ENCODE results near the gene NPIPA1.
A peak's percentile ranks its signal among the peaks of the same experiment; 100 is the strongest.
"Not testable (repeated sequence)": the region's sequence is repeated elsewhere in the genome, so short reads cannot be mapped to it uniquely, and the experiment has no call there.

The NPIPA1 gene

GRCh38 chr16:14930246-14930645, 7.0 kb upstream of the NPIPA1 start:
- DNase-seq (ENCODE audit: low read depth) = not testable (repeated sequence)

- not testable (repeated sequence) for DNase-seq (ENCODE audit: low read depth)
Measured at GRCh38 chr16:14930971-14931370, 6.3 kb upstream of the NPIPA1 start.

- not testable (repeated sequence) for DNase-seq (ENCODE audit: low read depth)
Measured at GRCh38 chr16:14932581-14933375, 4.5 kb upstream of the NPIPA1 start.

GRCh38 chr16:14937994-14938393, 751 bp downstream of the NPIPA1 start:
- not testable (repeated sequence) for DNase-seq (ENCODE audit: low read depth)

- not testable (repeated sequence) for DNase-seq (ENCODE audit: low read depth)
Measured at GRCh38 chr16:14942686-14943085, 5.4 kb downstream of the NPIPA1 start.

- DNase-seq (ENCODE audit: low read depth) = no peak
Measured at GRCh38 chr16:14955546-14956231, 18.4 kb downstream of the NPIPA1 start.

- no peak for DNase-seq (ENCODE audit: low read depth)
Measured at GRCh38 chr16:14957576-14958322, 20.5 kb downstream of the NPIPA1 start.

GRCh38 chr16:14958323-14958600, 21.0 kb downstream of the NPIPA1 start:
- DNase-seq (ENCODE audit: low read depth) = no peak

GRCh38 chr16:14958970-14959369, 21.7 kb downstream of the NPIPA1 start:
- no peak for DNase-seq (ENCODE audit: low read depth)

GRCh38 chr16:14961405-14962186, 24.4 kb downstream of the NPIPA1 start:
- no peak for DNase-seq (ENCODE audit: low read depth)

- DNase-seq (ENCODE audit: low read depth) = no peak
Measured at GRCh38 chr16:14963281-14964173, 26.3 kb downstream of the NPIPA1 start.

GRCh38 chr16:14965328-14965727, 28.1 kb downstream of the NPIPA1 start:
- no peak for DNase-seq (ENCODE audit: low read depth)

GRCh38 chr16:14969795-14970194, 32.6 kb downstream of the NPIPA1 start:
- not testable (repeated sequence) for DNase-seq (ENCODE audit: low read depth)

- not testable (repeated sequence) for DNase-seq (ENCODE audit: low read depth)
Measured at GRCh38 chr16:14971621-14972228, 34.5 kb downstream of the NPIPA1 start.

GRCh38 chr16:14973785-14974322, 36.6 kb downstream of the NPIPA1 start:
- not testable (repeated sequence) for DNase-seq (ENCODE audit: low read depth)

- DNase-seq (ENCODE audit: low read depth) = not testable (repeated sequence)
Measured at GRCh38 chr16:14974331-14974655, 37.0 kb downstream of the NPIPA1 start.

- DNase-seq (ENCODE audit: low read depth) = peak; percentile 98
Measured at GRCh38 chr16:14974656-14975417, 37.6 kb downstream of the NPIPA1 start, which contains the start of gene PDXDC1. PDXDC1 (plus strand) TSS chr16:14975026; CDS start chr16:14975200, 174 bp downstream.

- peak; percentile 64 for DNase-seq (ENCODE audit: low read depth)
Measured at GRCh38 chr16:14975418-14976194, 38.4 kb downstream of the NPIPA1 start.

Measured in T follicular helper cell (primary cell).